Keratinocyte (primary cell): ENCODE measurements around the gene ABCC4. TPM values are rescaled to one million over a fixed set of nuclear protein-coding genes. Genes with fewer than 3 reads are reported as not detected.

Experiments
- DNase-seq: peaks from one replicate; pipeline ENCODE4 v3.0.0-alpha.2; 2011; ENCODE audit warnings: low read depth, missing footprints, low spot score
- FAIRE-seq: peaks from 2 replicates; lab custom pipeline; 2011; peaks lifted over from hg19 to GRCh38; lab: Jason Lieb, UNC
- H2AFZ ChIP-seq: 2 replicates; pipeline ENCODE4 v1.6.0; 2012; ENCODE audit warnings: low read length, control low read depth, inconsistent platforms; ENCODE audit not compliant: control insufficient read depth
- H3K27ac ChIP-seq: 2 replicates; pipeline ENCODE4 v1.5.1; 2011; ENCODE audit warnings: low read length; ENCODE audit not compliant: control insufficient read depth, insufficient read depth
- H3K27me3 ChIP-seq: 3 replicates; pipeline ENCODE4 v1.6.0; 2011; ENCODE audit warnings: low read length; ENCODE audit not compliant: control insufficient read depth, insufficient read depth; ENCODE audit errors: extremely low read depth
- H3K36me3 ChIP-seq, 2 experiments: 2 replicates in 1 of 2; 3 replicates in 1 of 2; pipeline ENCODE4 v1.5.1; 2011; ENCODE audit warnings: low read length in 2 of 2, mild to moderate bottlenecking in 1 of 2; ENCODE audit not compliant: control insufficient read depth in 2 of 2, insufficient read depth in 2 of 2; ENCODE audit errors: extremely low read depth in 1 of 2
- H3K4me1 ChIP-seq: 3 replicates; pipeline ENCODE4 v1.5.1; 2011; ENCODE audit warnings: low read length; ENCODE audit not compliant: control insufficient read depth, insufficient read depth; ENCODE audit errors: extremely low read depth
- H3K4me2 ChIP-seq: 3 replicates; pipeline ENCODE4 v1.6.0; 2011; ENCODE audit warnings: low read depth, low read length; ENCODE audit not compliant: control insufficient read depth, insufficient read depth; ENCODE audit errors: extremely low read depth
- H3K4me3 ChIP-seq, 3 experiments: fragments of 200-600 bp in 1 of 3; sonication (generic) in 1 of 3; 2 replicates in 2 of 3; 3 replicates in 1 of 3; pipeline ENCODE4 v1.5.1; 2011 to 2016; ENCODE audit warnings: low read length in 3 of 3, mild to moderate bottlenecking in 3 of 3, control low read depth in 2 of 3, inconsistent platforms in 1 of 3, low read depth in 1 of 3, mixed read lengths in 1 of 3, mixed run types in 1 of 3, moderate library complexity in 1 of 3; ENCODE audit not compliant: control insufficient read depth in 2 of 3, insufficient read depth in 2 of 3; ENCODE audit errors: extremely low read depth in 1 of 3
- H3K79me2 ChIP-seq: 2 replicates; pipeline ENCODE4 v1.6.0; 2012; ENCODE audit warnings: low read length; ENCODE audit not compliant: control insufficient read depth, insufficient read depth
- H3K9ac ChIP-seq: 3 replicates; pipeline ENCODE4 v1.6.0; 2011; ENCODE audit warnings: low read length; ENCODE audit not compliant: control insufficient read depth, insufficient read depth; ENCODE audit errors: extremely low read depth
- H3K9me1 ChIP-seq: 3 replicates; pipeline ENCODE4 v1.6.0; 2011; ENCODE audit warnings: low read length; ENCODE audit not compliant: control insufficient read depth, insufficient read depth; ENCODE audit errors: extremely low read depth
- H3K9me3 ChIP-seq: 2 replicates; pipeline ENCODE4 v1.5.1; 2012; ENCODE audit warnings: low read depth, low read length; ENCODE audit not compliant: control insufficient read depth
- H4K20me1 ChIP-seq: 3 replicates; pipeline ENCODE4 v1.6.0; 2011; ENCODE audit warnings: low read length; ENCODE audit not compliant: control insufficient read depth, insufficient read depth; ENCODE audit errors: extremely low read depth
- CTCF ChIP-seq, 3 experiments: IDR thresholded peaks in 1 of 3; conservative IDR thresholded peaks in 1 of 3; optimal IDR thresholded peaks in 1 of 3; 2 replicates in 2 of 3; 3 replicates in 1 of 3; pipeline versions ENCODE3 to v1.5.1; 2011; ENCODE audit warnings: low read length in 3 of 3, mild to moderate bottlenecking in 3 of 3, moderate library complexity in 2 of 3, control low read depth in 1 of 3, inconsistent platforms in 1 of 3; ENCODE audit not compliant: insufficient read depth in 2 of 3; ENCODE audit errors: extremely low read depth in 1 of 3
- EZH2 ChIP-seq: IDR thresholded peaks from one replicate; pipeline ENCODE4 v1.6.1; 2012; ENCODE audit warnings: inconsistent platforms, mild to moderate bottlenecking, low read length, moderate library complexity
- dilution Hi-C: fragments of 300-500 bp; cut with MboI; formaldehyde crosslinking; loops from one replicate; pipeline ENCODE4 v1.7.0; 2020; ENCODE audit warnings: low sequenced_read_pairs; ENCODE audit not compliant: extremely low pct_ligation_motif_present
- polyA plus RNA-seq, 5 experiments: library from polyadenylated mRNA; depleted of rRNA in 3 of 5; stranded (reverse) in 3 of 5; stranded (forward) in 1 of 5; unstranded in 1 of 5; fragments of >200 nt; gene quantifications; 1 replicate in 1 of 5; 2 replicates in 3 of 5; 3 replicates in 1 of 5; pipeline versions ENCODE4 v1.2.1 to v1.2.3, GENCODE V29; 2011 to 2012; ENCODE audit warnings: missing spikeins in 2 of 5, low read depth in 1 of 5, low replicate concordance in 1 of 5

ABCC4 gene
- polyA plus RNA-seq, 1 donor (not counting 4 experiments of a cell fraction or from before 2014, with no cell fraction given): 13.8 TPM

GRCh38 chr13:94996445-94996844 lies 304.8 kb downstream of the ABCC4 start:
- Histone ChIP-seq H3K9me3 (no peaks in the 10 kb centered on the region), H3K36me3 (no peaks in the 10 kb centered on the region), H3K4me3 (no peak overlapping the region), H4K20me1 (no peaks in the 10 kb centered on the region), H3K27me3 (no peaks in the 10 kb centered on the region), H3K27ac (no peak overlapping the region), H3K9ac (no peak overlapping the region), H3K79me2 (no peaks in the 10 kb centered on the region), H3K9me1 (no peaks in the 10 kb centered on the region), H3K4me2 (no peak overlapping the region), H3K4me1 (no peaks in the 10 kb centered on the region), H2AFZ (no peak overlapping the region)
- DNase-seq (no peak), FAIRE-seq (no peak)
- dilution Hi-C loops: no loop called here
- TF ChIP-seq CTCF (optimal IDR thresholded peaks at IDR 0.05 in 1 of 3, IDR thresholded peaks at IDR 0.05 in 1 of 3, conservative IDR thresholded peaks at IDR 0.05 in 1 of 3; ENCODE audit: extremely low read depth in 1 of 3, insufficient read depth in 2 of 3, low read length in 3 of 3) (no peak), EZH2 (no peak)

- dilution Hi-C loops: no loop called here
- DNase-seq: no peak
- no peaks in the 10 kb centered on the region for H3K27me3 ChIP-seq
- no peaks in the 10 kb centered on the region for H4K20me1 ChIP-seq
- no peak overlapping the region for H3K4me3 ChIP-seq
- H3K79me2 ChIP-seq: no peaks in the 10 kb centered on the region
- FAIRE-seq: no peak
- TF ChIP-seq EZH2 (no peak), CTCF (optimal IDR thresholded peaks at IDR 0.05 in 1 of 3, IDR thresholded peaks at IDR 0.05 in 1 of 3, conservative IDR thresholded peaks at IDR 0.05 in 1 of 3; ENCODE audit: extremely low read depth in 1 of 3, insufficient read depth in 2 of 3, low read length in 3 of 3) (no peak)
- H2AFZ ChIP-seq: no peak overlapping the region
- H3K4me1 ChIP-seq: no peaks in the 10 kb centered on the region
- no peaks in the 10 kb centered on the region for H3K9me3 ChIP-seq
- no peaks in the 10 kb centered on the region for H3K36me3 ChIP-seq
- H3K27ac ChIP-seq: no peak overlapping the region
- no peak overlapping the region for H3K4me2 ChIP-seq
- no peaks in the 10 kb centered on the region for H3K9me1 ChIP-seq
- H3K9ac ChIP-seq: no peak overlapping the region
These were observed 306.7 kb downstream of the ABCC4 start for GRCh38 chr13:94994506-94994905.
